K562 (cell line): ENCODE results near the gene LRRC74B. TPM values are rescaled to one million over a fixed set of nuclear protein-coding genes. Genes with fewer than 3 reads are reported as not detected.

ENCODE experiments used
- BCL6 ChIP-seq: fragments of 250-450 bp; sonication (Bioruptor Pico); IDR thresholded peaks from 2 replicates; pipeline ENCODE4 v1.4.0; 2020
- DPF2 ChIP-seq: fragments of 450-650 bp; IDR thresholded peaks from 2 replicates; pipeline ENCODE4 v1.6.1; 2016
- ERF ChIP-seq: fragments of 450-650 bp; formaldehyde crosslinking; IDR thresholded peaks from 2 replicates; pipeline ENCODE4 v1.4.0; 2020; ENCODE audit warnings: mild to moderate bottlenecking, mixed read lengths
- HEY1 ChIP-seq: fragments of 250-450 bp; sonication (Bioruptor Pico); IDR thresholded peaks from 2 replicates; pipeline ENCODE4 v1.5.0; 2020; ENCODE audit warnings: mild to moderate bottlenecking, moderate library complexity, borderline replicate concordance
- NEUROD1 ChIP-seq: fragments of 150-350 bp; IDR thresholded peaks from 2 replicates; pipeline ENCODE4 v1.6.1; 2014; ENCODE audit warnings: borderline replicate concordance, low read length, low read depth; ENCODE audit not compliant: partially characterized antibody
- NFE2 ChIP-seq: IDR thresholded peaks from 2 replicates; pipeline ENCODE4 v1.6.1; 2014; ENCODE audit warnings: antibody characterized with exemption, low read depth
- NFE2L1 ChIP-seq: fragments of 450-650 bp; IDR thresholded peaks from 2 replicates; pipeline ENCODE4 v1.6.1; 2016; ENCODE audit warnings: missing genetic modification characterization, low read depth, mild to moderate bottlenecking, missing compliant biosample characterization, moderate library complexity, borderline replicate concordance
- RAD21 ChIP-seq, 2 experiments: fragments of 250-450 bp in 1 of 2; fragments of 450-650 bp in 1 of 2; sonication (Bioruptor Pico) in 1 of 2; formaldehyde crosslinking in 1 of 2; IDR thresholded peaks in 1 of 2; conservative IDR thresholded peaks in 1 of 2; 2 replicates each; pipeline versions ENCODE4 v1.4.0 to v1.8.0; 2020 to 2022; ENCODE audit warnings: mild to moderate bottlenecking in 2 of 2, moderate library complexity in 1 of 2
- RCOR1 ChIP-seq, 2 experiments: IDR thresholded peaks; 2 replicates each; pipeline ENCODE4 v1.6.1; 2012; ENCODE audit warnings: low read depth in 2 of 2, low read length in 2 of 2, borderline replicate concordance in 1 of 2, improper control_type of control experiment in 1 of 2
- SREBF1 ChIP-seq: fragments of 150-350 bp; IDR thresholded peaks from 2 replicates; pipeline ENCODE4 v1.6.1; 2014; ENCODE audit warnings: antibody characterized with exemption, low read depth, low read length, borderline replicate concordance
- ZFP1 ChIP-seq: fragments of 450-650 bp; formaldehyde crosslinking; IDR thresholded peaks from 2 replicates; pipeline ENCODE4 v1.4.0; 2020; ENCODE audit warnings: mild to moderate bottlenecking, mixed read lengths
- ZKSCAN1 ChIP-seq: fragments of 150-350 bp; IDR thresholded peaks from 2 replicates; pipeline ENCODE4 v1.6.1; 2016; ENCODE audit warnings: low read depth, low read length
- ZNF239 ChIP-seq: fragments of 250-450 bp; sonication (Bioruptor Pico); IDR thresholded peaks from 2 replicates; pipeline ENCODE4 v1.4.0; 2020; ENCODE audit warnings: mild to moderate bottlenecking
- ZNF551 ChIP-seq: fragments of 250-450 bp; sonication (Bioruptor Pico); IDR thresholded peaks from 2 replicates; pipeline ENCODE4 v1.5.0; 2021; ENCODE audit warnings: mild to moderate bottlenecking, moderate library complexity
- polyA plus RNA-seq, 8 experiments: library from polyadenylated mRNA; depleted of rRNA in 4 of 8; stranded (reverse) in 5 of 8; unstranded in 3 of 8; fragments of >200 nt; fragmentation: Nextera tagmentation in 2 of 8; fragmentation: Illumina TruSeq in 1 of 8; extraction: Ambion mirVana in 2 of 8; extraction: Trizol in 1 of 8; gene quantifications; 2 replicates each; pipeline versions ENCODE4 v1.2.1 to v1.2.3, GENCODE V29; 2011 to 2014; ENCODE audit warnings: inconsistent platforms in 1 of 8, missing spikeins in 1 of 8
- total RNA-seq, 7 experiments: library from RNA; depleted of rRNA in 6 of 7; stranded (reverse); fragments of >200 nt in 6 of 7; fragmentation: Illumina TruSeq in 2 of 7; extraction: Trizol in 2 of 7; gene quantifications; 2 replicates each; pipeline versions ENCODE4 v1.2.1 to v1.2.3, GENCODE V29; 2011 to 2021; ENCODE audit warnings: low replicate concordance in 1 of 7
- TF ChIP-seq, protein P1 (sequence below): fragments of 250-450 bp; sonication (Bioruptor Pico); IDR thresholded peaks from 2 replicates; pipeline ENCODE4 v1.8.0; 2022; ENCODE audit warnings: moderate library complexity, mild to moderate bottlenecking, inconsistent platforms
- TF ChIP-seq, protein P2 (sequence below): sonication (generic); formaldehyde crosslinking; IDR thresholded peaks from 2 replicates; pipeline ENCODE4 v1.8.1; 2023; ENCODE audit warnings: mild to moderate bottlenecking, missing genetic modification reagents
- TF ChIP-seq, protein P3 (sequence below): IDR thresholded peaks from 2 replicates; pipeline ENCODE4 v1.6.1; 2011; ENCODE audit warnings: borderline replicate concordance, low read depth, mild to moderate bottlenecking, moderate library complexity, low read length; ENCODE audit not compliant: insufficient read depth, poor library complexity, severe bottlenecking
- TF ChIP-seq, protein P4 (sequence below): fragments of 450-650 bp; formaldehyde crosslinking; IDR thresholded peaks from 2 replicates; pipeline ENCODE4 v1.4.0; 2022; ENCODE audit warnings: mild to moderate bottlenecking, moderate library complexity
- TF ChIP-seq, protein P5 (sequence below): sonication (generic); formaldehyde crosslinking; IDR thresholded peaks from 2 replicates; pipeline ENCODE4 v1.9.0; 2022; ENCODE audit warnings: mild to moderate bottlenecking, missing genetic modification reagents

Gene LRRC74B
- total and polyA plus RNA-seq, 9 of the 15 experiments (the other 6 are each of a cell fraction or from before 2014, with no cell fraction given): not detected

DNA sequence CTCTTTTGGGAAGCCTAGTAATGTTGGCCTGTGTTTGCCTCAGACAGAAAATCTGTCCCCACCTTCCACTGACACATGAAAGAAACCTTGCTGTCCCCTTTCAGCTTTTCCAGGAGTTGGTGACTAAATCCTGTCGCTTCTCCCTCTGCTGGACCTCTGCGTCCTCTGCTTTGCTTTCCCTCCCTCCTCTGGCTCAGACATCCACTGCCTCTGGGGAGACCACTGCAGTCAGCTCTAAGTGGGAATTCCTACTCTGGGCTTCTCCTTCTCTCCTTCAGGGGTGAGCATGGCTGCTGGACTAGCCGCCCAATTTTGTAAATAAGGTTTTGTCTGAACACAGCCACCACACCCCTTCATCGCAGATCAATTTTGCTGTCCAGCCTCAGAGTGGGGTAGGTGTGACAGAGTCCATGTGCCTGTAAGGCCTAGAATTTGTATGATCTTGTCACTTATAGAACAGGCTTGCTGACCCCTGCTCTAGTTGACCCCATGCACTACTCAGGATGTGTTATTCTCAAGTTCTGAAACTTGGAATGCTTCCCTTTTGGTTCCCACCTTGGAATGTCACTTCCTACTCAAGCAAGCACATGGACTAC, 23.0 kb downstream of the LRRC74B start (continued):
- TF ChIP-seq, protein P1, sequence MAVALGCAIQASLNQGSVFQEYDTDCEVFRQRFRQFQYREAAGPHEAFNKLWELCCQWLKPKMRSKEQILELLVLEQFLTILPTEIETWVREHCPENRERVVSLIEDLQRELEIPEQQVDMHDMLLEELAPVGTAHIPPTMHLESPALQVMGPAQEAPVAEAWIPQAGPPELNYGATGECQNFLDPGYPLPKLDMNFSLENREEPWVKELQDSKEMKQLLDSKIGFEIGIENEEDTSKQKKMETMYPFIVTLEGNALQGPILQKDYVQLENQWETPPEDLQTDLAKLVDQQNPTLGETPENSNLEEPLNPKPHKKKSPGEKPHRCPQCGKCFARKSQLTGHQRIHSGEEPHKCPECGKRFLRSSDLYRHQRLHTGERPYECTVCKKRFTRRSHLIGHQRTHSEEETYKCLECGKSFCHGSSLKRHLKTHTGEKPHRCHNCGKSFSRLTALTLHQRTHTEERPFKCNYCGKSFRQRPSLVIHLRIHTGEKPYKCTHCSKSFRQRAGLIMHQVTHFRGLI: no peak
- TF ChIP-seq, protein P2, sequence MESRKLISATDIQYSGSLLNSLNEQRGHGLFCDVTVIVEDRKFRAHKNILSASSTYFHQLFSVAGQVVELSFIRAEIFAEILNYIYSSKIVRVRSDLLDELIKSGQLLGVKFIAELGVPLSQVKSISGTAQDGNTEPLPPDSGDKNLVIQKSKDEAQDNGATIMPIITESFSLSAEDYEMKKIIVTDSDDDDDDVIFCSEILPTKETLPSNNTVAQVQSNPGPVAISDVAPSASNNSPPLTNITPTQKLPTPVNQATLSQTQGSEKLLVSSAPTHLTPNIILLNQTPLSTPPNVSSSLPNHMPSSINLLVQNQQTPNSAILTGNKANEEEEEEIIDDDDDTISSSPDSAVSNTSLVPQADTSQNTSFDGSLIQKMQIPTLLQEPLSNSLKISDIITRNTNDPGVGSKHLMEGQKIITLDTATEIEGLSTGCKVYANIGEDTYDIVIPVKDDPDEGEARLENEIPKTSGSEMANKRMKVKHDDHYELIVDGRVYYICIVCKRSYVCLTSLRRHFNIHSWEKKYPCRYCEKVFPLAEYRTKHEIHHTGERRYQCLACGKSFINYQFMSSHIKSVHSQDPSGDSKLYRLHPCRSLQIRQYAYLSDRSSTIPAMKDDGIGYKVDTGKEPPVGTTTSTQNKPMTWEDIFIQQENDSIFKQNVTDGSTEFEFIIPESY (CRISPR knock-in tag): no peak
- TF ChIP-seq ZKSCAN1: no peak
- TF ChIP-seq NFE2L1 (tag): no peak
- no peak for TF ChIP-seq NFE2
- TF ChIP-seq DPF2: no peak
- TF ChIP-seq, protein P3, sequence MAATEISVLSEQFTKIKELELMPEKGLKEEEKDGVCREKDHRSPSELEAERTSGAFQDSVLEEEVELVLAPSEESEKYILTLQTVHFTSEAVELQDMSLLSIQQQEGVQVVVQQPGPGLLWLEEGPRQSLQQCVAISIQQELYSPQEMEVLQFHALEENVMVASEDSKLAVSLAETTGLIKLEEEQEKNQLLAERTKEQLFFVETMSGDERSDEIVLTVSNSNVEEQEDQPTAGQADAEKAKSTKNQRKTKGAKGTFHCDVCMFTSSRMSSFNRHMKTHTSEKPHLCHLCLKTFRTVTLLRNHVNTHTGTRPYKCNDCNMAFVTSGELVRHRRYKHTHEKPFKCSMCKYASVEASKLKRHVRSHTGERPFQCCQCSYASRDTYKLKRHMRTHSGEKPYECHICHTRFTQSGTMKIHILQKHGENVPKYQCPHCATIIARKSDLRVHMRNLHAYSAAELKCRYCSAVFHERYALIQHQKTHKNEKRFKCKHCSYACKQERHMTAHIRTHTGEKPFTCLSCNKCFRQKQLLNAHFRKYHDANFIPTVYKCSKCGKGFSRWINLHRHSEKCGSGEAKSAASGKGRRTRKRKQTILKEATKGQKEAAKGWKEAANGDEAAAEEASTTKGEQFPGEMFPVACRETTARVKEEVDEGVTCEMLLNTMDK: peak; percentile 17
- TF ChIP-seq ZNF551 (CRISPR knock-in tag): no peak
- TF ChIP-seq SREBF1: no peak
- TF ChIP-seq ERF (CRISPR knock-in tag): no peak
- TF ChIP-seq, protein P4, sequence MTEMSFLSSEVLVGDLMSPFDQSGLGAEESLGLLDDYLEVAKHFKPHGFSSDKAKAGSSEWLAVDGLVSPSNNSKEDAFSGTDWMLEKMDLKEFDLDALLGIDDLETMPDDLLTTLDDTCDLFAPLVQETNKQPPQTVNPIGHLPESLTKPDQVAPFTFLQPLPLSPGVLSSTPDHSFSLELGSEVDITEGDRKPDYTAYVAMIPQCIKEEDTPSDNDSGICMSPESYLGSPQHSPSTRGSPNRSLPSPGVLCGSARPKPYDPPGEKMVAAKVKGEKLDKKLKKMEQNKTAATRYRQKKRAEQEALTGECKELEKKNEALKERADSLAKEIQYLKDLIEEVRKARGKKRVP (CRISPR knock-in tag): no peak
- TF ChIP-seq RAD21 (CRISPR knock-in tag; conservative IDR thresholded peaks at IDR 0.05 in 1 of 2, IDR thresholded peaks at IDR 0.05 in 1 of 2): peak; percentile 8 to 49; a peak in 2 of 4 replicates
- no peak for TF ChIP-seq HEY1 (CRISPR knock-in tag)
- TF ChIP-seq ZNF239: no peak
- no peak for TF ChIP-seq NEUROD1
- TF ChIP-seq ZFP1 (CRISPR knock-in tag): no peak
- no peak for TF ChIP-seq BCL6 (CRISPR knock-in tag)
- TF ChIP-seq, protein P5, sequence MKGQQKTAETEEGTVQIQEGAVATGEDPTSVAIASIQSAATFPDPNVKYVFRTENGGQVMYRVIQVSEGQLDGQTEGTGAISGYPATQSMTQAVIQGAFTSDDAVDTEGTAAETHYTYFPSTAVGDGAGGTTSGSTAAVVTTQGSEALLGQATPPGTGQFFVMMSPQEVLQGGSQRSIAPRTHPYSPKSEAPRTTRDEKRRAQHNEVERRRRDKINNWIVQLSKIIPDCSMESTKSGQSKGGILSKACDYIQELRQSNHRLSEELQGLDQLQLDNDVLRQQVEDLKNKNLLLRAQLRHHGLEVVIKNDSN (CRISPR knock-in tag): no peak
- no peak for TF ChIP-seq RCOR1 (IDR thresholded peaks at IDR 0.05; ENCODE audit: borderline replicate concordance in 1 of 2, low read depth in 2 of 2, low read length in 2 of 2)
